BJ (cell line): Measurements from ENCODE around the gene TMEM234. TPM values are rescaled to one million over a fixed set of nuclear protein-coding genes. Genes with fewer than 3 reads are reported as not detected.

Experiments used
- CTCF ChIA-PET: fragments of 350-600 bp; formaldehyde crosslinking; extraction: SDS; loops from one replicate; lab custom pipeline; 2021; ENCODE audit warnings: antibody characterized with exemption, inconsistent platforms; lab: Yijun Ruan, JAX
- POLR2A ChIA-PET: fragments of 300-600 bp; sonication (Branson Sonifier 250); formaldehyde crosslinking; extraction: SDS; loops from one replicate; lab custom pipeline; 2021; ENCODE audit warnings: antibody characterized with exemption; lab: Charles Lee
- DNase-seq: peaks from one replicate; pipeline ENCODE4 v3.0.0-alpha.2; 2011; ENCODE audit warnings: low read depth
- H3K27me3 ChIP-seq: 2 replicates; pipeline ENCODE4 v1.6.0; 2011; ENCODE audit warnings: low read length; ENCODE audit not compliant: control insufficient read depth, insufficient read depth
- H3K36me3 ChIP-seq: 2 replicates; pipeline ENCODE4 v1.5.1; 2011; ENCODE audit warnings: low read length; ENCODE audit not compliant: control insufficient read depth, insufficient read depth
- H3K4me3 ChIP-seq: 2 replicates; pipeline ENCODE4 v1.5.1; 2011; ENCODE audit warnings: low read depth, mild to moderate bottlenecking, control low read depth, low read length
- CTCF ChIP-seq: IDR thresholded peaks from 2 replicates; pipeline ENCODE4 v1.5.1; 2011; ENCODE audit warnings: low read depth, mild to moderate bottlenecking, control low read depth, inconsistent platforms, low read length, moderate library complexity; ENCODE audit not compliant: insufficient read depth
- polyA plus RNA-seq: library from polyadenylated mRNA; depleted of rRNA; stranded (reverse); fragments of >200 nt; gene quantifications from 2 replicates; pipeline ENCODE4 v1.2.3, GENCODE V29; 2011

Gene TMEM234
- polyA plus RNA-seq, 1 experiment: 37.8 TPM

GRCh38 chr1:32224285-32224684 lies 2.1 kb upstream of the TMEM234 start:
- POLR2A ChIA-PET: no interaction called here

GRCh38 chr1:32223683-32224082 lies 1.5 kb upstream of the TMEM234 start:
- ChIA-PET CTCF (no interaction called here), POLR2A (no interaction called here)
- H3K27me3 ChIP-seq: no peaks in the 10 kb centered on the region
- no peak for TF ChIP-seq CTCF
- DNase-seq: no peak
- H3K36me3 ChIP-seq: peaks cover 21% of the 10 kb centered on the region
- H3K4me3 ChIP-seq: no peak overlapping the region

More at GRCh38 chr1:32224285-32224684, 2.1 kb upstream of the TMEM234 start:
- Histone ChIP-seq H3K36me3 (peaks cover 25% of the 10 kb centered on the region), H3K4me3 (no peak overlapping the region), H3K27me3 (no peaks in the 10 kb centered on the region)
- DNase-seq: no peak
- no peak for TF ChIP-seq CTCF
- CTCF ChIA-PET: no interaction called here

- peaks cover 15% of the 10 kb centered on the region for H3K36me3 ChIP-seq
- CTCF ChIA-PET: interaction anchor here (1.2 kb wide), 1 partner anchor 27 kb away, joined by 3 read pairs; no protein-coding TSS in a partner anchor
- no peak for TF ChIP-seq CTCF
- POLR2A ChIA-PET: no interaction called here
- H3K4me3 ChIP-seq: peak overlapping the region; percentile 67
- H3K27me3 ChIP-seq: no peaks in the 10 kb centered on the region
- DNase-seq: no peak
These were observed 573 bp downstream of the TMEM234 start for GRCh38 chr1:32221581-32221979.

GRCh38 chr1:32220746-32221580 lies 1.2 kb downstream of the TMEM234 start:
- CTCF ChIA-PET: interaction anchor here (0.8 to 1.2 kb wide), 2 partner anchors 28 to 131 kb away, joined by 3 read pairs; no protein-coding TSS in a partner anchor
- no peak for TF ChIP-seq CTCF
- POLR2A ChIA-PET: no interaction called here
- DNase-seq: no peak
- Histone ChIP-seq H3K27me3 (no peaks in the 10 kb centered on the region), H3K36me3 (peaks cover 16% of the 10 kb centered on the region), H3K4me3 (peak overlapping the region; percentile 67)

GRCh38 chr1:32219022-32219421 lies 3.1 kb downstream of the TMEM234 start:
- ChIA-PET CTCF (interaction anchor here (1.2 to 1.8 kb wide), 2 partner anchors 29 to 181 kb away, joined by 5 read pairs; no protein-coding TSS in a partner anchor), POLR2A (interaction anchor here (0.7 kb wide), 1 partner anchor 23 kb away, joined by 7 read pairs; no protein-coding TSS in a partner anchor)
- TF ChIP-seq CTCF: no peak
- peak; percentile 54 for DNase-seq
- Histone ChIP-seq H3K4me3 (no peak overlapping the region), H3K36me3 (peaks cover 19% of the 10 kb centered on the region), H3K27me3 (no peaks in the 10 kb centered on the region)
